Measurements from ENCODE around the gene NKG7.

Gene NKG7

DNA sequence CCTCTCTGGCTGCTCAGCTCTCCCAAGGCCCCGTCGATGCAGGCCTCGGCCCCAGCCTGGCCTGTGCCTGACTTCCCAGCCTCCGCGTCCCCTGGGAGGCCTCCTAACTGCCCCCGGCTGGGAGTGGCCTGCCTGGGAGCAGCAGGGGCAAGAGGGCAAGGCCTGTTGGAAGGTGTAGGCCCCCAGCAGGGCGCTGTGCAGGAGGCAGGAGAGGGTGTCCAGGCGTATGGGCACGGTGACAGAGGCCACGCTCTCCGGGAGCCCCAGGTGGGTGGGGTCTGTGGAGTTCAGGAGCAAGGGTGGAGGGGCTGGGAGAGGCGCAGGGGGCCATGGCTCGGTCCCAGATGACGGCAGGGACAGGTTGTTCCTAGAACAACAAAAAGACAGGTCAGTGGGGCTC is 16.7 kb upstream of the NKG7 start:
- FAIRE-seq, result no peak

DNA sequence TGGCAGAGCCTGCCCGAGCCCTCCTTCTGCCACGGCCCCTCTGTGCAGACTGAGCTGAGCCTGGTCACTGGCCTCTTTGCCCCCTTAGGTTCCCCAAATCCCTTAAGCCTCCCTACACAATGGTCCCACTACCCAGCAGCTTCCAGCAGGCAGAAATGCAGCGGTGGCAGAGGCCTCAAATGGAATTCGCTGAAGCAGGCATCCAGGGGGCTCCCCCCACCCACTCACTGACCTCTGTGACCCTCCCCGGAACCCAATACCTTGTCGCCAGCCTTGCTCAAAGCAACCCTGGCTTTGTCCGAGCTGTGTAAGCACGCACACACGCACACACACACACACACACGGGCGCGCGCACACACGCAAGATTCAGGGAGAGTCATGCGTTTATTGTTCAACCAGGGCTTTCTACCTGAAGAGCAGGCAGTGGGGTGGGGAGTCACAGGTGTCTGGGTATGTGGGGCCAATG is 15.5 kb upstream of the NKG7 start, which contains the start of gene LIM2:
Gene LIM2, minus strand, starts transcription at position 51 of the 466 bp plus-strand sequence. CDS start 531 bp downstream, outside the sequence.
- no peak for FAIRE-seq

DNA sequence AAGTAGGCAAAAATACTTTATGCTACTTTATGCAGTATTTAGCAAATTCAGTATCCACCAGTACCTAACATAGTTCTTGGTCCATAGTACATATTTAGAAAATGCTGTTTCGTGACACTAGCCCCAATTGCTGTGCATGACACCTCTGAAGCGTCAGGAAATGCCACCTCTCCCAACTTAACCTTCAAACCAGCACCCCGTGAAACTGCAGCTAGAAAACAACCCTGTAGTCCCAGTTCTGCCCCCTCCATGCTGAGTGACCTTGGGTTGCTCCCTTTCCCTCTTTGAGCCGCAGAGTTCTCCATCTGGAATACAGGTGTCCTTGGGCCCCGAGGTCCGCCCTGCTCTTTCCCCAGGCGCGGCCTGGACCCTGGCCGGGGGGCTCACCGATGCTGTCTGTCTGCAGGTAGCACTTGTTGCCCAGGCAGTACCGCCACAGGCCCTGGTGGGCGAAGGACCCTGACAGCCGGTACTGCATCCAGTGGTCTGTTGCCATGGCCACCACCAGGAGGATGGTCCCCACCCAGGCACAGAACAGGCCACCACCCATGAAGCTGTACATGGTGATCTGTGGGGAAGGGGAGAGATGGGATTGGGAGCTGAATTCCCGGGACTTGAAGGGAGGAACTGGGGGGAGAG is 14.5 kb upstream of the NKG7 start:
- no peak for FAIRE-seq

DNA sequence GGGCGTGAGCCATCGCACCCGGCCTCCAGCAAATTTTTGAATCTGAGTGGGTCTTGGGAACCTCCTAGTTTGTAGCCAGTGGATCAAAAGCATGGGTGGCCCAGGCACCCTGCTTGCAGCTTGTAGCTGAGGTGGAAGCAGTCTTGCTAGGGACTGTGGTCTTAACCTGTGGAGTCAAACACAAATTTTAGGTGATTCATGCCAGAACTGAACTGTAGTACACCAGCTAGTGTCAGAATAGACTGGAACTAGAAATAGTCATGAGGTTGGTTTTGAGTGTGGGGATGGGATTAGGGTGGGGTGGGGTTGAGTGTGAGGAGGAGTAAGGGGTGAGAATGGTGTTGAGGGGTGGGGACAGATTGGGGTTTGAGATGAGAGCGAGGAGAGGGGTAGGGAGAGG is 9.6 kb upstream of the NKG7 start:
- FAIRE-seq, result no peak

DNA sequence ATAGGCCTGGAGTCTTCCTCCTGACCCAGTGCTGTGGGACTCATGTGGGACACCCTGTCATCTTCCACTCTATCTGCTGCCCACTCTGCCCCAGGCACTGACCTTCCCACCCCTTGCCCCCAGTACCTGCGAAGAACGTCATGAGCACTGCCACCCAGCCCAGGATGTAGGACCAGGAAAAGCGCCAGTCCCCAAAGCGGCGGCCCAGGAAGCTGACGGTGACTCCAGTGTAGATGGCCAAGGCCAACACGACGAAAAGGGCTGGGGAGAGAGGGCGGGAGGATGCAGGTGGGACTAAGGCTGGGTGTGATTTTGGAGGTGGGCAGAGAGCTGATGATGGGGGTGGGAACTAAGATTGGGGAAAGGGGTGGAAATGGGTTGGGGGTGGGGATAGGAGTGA is 7.9 kb upstream of the NKG7 start:
- FAIRE-seq, result no peak

DNA sequence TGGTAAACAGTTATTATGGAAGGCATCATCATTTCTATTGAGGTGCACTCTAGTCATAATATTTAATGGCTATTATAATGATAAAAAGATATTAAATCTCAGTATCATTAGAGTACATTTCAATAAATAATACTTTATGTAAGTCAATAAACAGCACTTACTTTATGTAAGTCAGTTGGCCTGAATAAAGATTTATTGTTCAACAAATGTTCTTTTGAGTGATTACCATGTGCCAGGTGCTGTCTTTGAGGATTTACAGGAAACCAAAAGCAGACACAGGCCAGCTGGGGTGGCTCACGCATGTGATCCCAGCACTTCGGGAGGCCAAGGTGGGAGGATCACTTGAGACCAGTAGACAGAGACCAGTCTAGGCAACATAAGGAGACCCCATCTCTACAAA is 5.0 kb upstream of the NKG7 start:
- no peak for FAIRE-seq

DNA sequence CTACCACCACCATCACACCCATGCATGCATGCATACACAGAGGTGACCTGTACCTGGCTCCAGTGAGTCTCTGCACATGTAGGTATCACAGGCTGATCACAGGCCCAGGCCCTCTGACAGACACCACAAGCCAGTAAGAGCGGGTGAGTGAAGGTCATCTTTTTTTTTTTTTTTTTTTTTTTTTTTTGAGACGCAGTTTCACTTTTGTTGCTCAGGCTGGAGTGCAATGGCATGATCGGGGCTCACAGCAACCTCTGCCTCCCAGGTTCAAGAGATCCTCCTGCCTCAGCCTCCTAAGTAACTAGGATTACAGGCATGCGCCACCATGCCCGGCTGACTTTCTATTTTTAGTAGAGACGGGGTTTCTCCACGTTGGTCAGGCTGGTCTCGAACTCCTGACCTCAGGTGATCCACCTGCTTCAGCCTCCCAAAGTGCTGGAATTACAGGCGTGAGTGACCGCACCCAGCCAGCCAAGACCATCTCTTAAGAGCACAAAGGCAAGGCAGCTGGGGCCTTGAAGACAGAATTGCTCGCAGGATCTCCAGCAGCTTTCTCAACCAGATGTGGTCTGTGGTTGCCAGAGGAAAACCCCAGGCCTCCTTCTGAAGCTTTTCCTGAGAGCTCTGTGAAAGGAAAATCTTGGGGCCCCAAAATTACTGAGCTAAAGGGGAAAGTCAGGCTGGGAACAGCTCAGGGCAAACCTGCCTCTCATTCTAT is 3.2 kb upstream of the NKG7 start:
- FAIRE-seq, result no peak

DNA sequence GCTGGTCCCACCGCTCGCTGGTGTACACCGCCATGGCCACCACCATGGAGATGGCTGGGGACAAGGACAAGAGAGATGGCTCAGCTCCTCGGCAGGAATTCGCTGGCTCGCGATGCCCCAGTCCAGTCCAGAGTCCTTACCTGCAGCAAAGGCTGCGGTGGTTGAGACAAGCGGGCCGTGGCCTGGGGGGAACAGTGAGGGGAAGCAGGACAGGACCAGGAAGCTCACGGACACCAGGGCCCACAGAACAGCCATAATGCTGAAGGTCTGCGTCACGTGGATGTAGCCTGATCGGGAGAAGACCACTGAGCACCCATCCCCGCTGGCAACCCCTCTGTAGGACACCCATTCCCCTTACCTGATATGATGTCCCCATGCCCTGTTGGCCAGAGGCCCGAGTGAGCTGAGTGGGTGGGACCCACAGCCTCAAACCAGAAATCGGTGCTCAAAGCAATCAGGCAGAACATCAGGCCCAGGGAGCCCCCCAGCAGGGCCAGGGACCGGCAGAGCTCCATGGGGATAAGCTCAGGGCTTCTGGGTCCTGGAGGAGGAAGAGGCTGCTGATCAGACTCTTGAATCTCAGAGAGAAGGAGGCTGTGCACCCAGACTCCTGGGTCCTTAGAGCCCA is 319 bp downstream of the NKG7 start:
- no peak for FAIRE-seq

DNA sequence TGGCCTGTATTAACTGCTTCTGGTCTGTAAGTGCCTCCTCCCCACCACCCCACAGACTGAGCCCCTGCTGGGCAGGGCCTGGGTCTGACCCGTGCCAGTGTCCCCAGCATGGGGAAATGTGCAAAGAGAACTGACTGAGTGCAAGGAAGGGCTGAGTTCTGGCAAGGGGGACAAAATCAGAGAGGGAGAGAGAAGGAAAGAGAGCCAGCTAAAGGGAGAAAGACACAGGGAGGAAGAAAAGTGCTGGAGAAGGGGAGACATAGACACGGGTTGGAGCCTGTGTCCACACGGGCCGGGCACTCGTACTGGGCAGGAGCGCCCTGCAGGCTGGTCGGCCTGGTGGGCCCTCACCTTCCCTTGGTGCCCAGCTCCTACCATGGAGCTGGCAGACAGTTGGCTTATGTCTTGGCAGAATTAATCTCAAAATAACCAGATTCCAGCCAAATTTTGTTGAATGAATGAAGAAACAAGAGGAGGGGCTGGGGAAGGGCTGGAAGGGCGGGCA is 1.2 kb downstream of the NKG7 start:
- no peak for FAIRE-seq

DNA sequence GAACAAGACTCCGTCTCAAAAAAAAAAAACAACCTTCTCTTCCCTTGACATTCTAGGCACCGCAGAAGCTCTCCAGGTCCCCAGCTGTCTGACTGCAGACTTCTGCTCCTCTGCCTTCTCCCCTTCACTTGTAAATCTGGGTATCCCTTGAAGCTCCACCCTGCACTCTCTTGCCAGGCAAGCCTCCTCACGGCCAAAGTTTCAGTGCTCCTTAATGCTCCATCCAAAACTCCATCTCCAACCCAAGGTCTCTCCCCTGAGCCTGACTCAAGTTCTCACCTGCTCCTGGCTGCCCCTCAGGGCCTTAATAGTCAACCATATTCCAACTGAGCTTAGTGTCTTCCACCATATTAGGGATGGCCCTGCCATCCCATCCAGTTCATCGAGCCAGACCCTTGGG is 2.2 kb downstream of the NKG7 start:
- no peak for FAIRE-seq

DNA sequence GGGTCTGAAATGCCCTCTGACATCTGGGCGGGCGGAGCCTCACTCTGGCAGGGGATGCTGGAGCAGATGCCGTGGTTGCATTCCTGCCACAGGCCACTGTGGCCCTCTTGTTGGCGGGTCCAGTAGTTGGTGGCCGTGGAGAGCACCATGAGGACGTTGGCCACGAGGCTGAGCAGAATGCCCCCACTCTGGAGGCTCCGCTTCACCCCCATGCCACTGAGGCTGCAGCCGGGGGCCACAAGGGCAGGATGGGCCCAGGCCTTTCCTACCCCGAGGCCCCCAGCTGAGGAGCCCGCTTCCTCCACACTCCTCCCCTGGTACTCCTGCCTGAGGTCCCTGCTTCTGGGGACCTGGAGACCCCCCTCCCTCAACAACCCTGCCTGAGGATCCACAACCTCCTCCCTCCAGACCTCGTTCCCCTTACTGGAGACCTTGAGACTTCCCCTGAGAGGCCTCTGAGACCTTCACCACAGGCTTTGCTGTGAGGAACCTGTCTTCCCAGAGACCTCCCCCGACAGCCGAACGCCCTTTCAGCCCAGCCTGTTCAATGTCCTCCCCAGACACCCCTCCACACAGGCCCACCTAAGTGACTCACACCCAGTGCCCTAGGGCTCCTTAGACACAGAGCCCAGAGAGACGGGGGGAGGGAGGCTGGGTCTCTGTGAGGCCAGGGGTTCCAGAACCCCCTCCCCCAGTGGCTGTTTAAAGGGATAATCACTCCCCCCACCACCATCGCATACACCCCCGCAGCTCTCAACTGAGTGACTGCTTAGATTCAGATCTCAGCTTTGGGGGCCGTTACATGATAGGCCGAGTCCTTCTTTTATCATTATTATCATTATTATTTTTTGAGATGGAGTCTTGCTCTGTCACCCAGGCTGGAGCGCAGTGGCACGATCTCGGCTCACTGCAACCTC is 3.8 kb downstream of the NKG7 start, which contains the start of gene CLDND2:
Gene CLDND2, minus strand, starts transcription at position 638 of the 917 bp plus-strand sequence. Its CDS starts 426 bp downstream, at position 212.
- no peak for FAIRE-seq

DNA sequence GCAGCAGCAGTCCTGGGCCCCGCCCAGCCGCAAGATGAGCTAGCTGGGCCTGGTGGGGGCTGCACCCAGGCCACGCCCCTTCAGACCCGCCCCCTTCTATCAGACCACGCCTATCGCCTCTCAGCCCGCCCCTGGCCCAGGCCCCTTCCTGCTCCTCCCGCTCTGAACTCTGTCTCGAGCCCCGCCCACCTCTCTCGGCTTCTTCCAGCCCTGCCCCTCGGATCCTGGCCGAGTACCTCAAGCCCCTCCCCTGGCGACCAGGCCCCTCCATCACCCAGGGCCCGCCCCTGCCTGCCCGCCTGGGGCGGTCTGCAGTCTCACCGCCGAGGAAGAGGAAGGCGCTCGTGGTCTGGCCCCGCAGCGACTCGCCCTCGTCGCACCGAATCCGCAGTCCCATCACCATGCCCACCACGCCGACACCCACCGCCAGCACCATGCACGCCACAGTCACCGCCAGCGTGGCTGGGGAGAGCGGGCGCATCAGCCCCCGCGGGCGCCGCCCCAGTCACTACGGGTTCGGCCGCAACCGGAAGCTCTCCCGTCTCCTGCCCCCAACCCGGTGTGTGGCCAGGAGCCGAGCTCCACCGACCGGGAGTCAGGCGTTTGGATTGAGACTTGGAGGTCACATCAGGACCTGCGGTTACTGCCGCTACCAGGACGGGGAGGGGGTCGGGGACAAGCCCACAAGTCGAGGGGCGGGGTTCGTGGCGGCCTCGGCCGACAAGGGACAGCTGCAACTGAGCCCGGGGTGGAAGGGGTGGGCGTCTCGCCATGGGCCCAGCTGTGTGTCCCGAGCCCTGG is 4.7 kb downstream of the NKG7 start:
- FAIRE-seq, result peak; percentile 98

DNA sequence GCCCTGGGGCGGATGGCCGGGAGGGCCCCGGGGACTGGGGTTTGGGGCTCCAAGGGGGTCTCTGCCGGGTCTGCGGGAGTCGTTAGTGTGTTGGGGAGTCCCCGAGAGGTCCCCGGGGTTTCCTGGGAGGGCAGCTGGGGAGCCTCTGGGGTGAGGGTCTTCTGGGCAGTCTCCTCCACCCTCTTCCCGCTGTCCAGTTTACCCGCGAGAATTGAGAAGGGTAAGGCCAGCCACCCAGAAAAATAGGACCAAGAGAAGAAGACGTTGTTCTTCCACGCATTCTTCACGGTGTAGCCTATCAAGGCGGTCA is 5.2 kb downstream of the NKG7 start:
- no peak for FAIRE-seq

DNA sequence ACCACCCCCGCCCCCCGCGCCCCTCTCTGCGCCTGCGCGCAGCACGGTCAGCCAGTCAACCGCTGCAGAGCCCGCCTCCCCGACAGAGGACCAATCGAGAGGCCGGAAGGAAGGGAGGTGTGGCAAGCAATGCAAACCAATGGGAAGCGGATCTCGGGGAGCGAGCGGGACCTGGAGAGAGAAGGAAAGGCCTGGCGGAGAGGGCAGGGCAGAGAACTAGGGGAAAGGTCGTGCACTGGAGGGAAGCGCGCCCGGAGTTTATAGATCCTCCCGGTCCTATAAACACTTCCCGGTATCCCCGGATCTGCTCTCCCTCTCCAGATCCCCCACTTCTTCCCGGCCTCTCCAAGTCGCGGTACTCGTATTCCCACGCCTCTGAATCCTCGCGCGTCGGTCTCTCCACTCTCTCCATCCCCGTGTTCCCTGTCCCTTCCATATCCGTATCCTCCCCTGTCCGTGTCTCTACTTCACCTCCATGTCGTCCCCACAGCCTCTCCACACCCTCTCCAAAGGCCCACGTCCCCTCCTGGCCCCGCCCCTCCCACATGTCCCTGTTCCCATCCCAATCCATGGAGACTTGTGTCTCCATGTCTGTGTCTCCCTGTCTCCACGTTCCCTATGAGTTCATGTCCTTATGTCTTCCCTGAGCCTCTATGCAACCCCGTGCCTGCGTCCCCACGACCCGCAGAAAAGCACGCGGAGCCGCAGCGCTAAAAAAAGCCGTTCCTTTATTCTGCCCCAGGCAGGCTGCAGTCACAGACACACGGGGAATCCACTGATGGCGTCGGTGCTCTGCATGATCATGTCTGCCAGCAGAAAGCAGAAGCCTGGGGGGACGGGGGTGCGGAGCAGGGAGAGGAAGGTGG is 5.8 kb downstream of the NKG7 start:
- FAIRE-seq, result peak; percentile 85

DNA sequence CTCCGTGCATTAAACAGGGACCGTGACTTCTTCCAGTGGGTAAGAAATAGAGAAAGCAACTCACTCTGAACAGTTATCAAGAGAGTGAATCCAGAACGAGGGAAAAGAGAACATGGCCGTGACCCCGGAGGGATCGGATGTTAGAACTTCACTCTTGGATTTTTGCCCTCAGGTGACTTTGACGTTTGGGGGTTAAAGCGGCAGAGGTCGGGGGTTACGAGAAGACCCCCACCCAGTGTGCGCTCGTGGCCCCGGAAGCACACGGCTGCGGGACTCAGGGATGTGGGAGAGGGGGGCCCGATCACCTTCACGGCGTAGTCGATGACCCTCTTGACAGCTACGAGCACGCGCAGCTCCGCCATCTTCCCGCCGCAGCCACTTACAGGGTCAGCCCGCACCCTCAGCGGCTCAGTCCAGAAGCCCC is 6.5 kb downstream of the NKG7 start, which contains the start of gene ETFB:
Gene ETFB, minus strand, starts transcription at position 424 of the 424 bp plus-strand sequence. Its CDS starts 62 bp downstream, at position 362.
- no peak for FAIRE-seq

DNA sequence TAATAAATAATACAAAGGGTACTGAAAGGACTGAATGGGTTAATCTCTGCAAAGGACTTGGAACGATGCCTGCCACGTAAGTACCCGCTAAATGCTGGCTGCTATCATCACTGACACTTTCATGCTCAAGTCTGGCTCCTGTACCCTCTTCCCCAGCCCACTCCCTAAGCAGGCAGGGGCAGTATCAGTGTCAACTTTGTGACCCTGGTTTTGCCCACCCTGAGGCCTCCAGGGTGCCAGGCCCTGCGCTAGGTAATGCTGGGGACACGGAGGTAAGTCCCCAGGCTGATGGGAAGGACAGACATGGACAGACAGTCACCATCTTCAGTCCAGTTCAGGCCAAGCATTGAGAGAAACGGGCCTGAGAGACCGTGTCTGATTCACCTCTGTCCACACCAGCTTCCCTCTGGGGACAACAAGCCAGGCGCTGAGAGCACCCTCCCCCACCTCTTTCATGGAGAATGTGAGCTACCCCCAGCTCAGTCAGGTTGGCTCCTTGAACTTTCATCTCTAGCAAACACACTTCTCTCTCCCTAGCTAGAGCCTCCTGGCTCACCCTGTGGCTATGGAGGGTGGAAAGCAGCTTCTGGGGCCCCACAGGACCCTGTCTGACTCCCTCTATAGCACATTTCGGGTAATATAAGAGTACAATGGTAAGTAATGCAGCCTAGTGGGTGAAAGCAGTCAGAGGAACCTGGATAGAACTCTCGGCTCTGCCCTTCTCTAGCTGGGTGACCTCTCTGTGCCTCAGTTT is 7.1 kb downstream of the NKG7 start:
- FAIRE-seq, result no peak

DNA sequence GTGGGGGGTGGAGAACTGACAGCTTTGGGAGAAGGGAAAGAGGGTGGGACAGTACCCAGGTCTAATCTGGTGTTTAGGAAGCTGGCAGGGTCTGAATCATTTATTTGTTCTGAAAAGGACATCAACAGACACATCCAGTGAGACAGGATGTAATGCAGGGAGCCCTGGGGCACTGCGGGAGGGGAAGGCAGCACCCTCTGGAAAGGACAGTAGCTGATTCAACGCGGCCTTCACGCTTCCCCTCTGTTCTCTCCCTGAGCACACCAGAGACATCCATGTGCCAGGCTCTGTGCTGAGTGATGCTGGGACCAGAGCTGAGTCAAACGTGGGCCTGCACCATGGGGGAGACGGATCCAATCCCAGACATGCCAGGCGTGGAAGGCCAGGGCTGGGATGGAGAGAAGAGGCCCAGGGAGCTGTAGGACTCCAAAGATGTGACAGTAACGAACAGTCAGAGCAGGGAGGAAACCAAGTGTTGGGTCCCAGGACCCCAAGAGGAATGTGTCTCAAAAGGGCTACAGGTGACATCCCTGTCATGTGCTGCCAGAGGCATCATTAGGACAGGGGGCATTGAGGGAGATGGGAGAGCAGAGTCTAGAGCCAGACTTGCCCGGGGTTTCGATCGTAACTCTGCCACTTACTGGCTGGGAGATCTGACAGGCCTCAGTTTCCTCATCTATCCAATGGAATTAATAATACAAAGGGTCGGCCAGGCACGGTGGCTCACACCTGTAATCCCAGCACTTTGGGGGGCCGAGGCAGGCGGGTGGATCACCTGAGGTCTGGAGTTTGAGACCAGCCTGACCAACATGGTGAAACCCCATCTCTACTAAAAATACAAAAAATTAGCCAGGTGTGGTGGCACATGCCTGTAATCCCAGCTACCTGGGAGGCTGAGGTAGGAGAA is 8.0 kb downstream of the NKG7 start:
- no peak for FAIRE-seq

DNA sequence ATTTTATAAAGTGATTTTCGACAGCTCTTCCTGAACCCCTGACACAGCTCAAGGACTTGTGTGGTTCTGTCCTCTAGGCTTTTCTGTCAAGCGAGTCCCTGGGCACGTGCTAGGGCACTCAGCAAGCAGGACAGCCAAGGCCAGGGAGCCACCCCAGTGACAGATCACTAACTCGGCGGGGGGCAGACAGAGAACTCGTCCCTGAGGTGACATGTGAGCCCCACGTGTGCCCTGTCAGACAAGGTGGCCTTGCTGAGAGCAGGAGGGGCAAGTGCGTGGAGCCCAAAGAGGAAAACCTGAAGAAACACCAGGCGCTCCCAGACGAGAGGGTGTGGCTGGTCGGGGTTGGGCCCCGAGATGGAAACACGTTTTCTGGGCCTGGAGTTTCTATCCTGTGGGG is 11.2 kb downstream of the NKG7 start:
- FAIRE-seq, result no peak

DNA sequence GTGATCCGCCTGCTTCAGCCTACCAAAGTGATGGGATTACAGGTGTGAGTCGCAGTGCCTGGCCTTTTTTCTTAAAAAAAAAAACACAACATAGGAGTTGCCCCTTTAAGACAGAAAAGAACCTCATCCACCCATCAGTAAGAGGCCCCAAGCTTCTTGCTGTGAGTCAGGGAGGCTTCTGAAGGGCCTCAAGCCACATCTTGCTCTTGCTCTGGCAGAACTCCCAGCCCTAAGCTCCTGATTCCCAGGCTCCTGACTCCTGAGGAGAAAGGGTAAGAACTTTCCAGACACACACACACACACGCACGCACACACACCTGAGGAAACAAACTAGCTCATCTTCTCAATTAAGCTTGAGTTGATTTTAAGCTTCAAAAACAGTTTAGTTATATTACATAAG is 13.2 kb downstream of the NKG7 start:
- no peak for FAIRE-seq
